GM21526 (cell line): ENCODE measurements around the gene IRAK3.
"Not testable (repeated sequence)": the region's sequence is repeated elsewhere in the genome, so short reads cannot be mapped to it uniquely, and the experiment has no call there.

Source experiments
- ATAC-seq: cut with Tn5 transposase; IDR thresholded peaks from one replicate; pipeline ENCODE4 v1.9.1; 2021; ENCODE audit warnings: moderate library complexity; ENCODE audit not compliant: unreplicated experiment, low FRiP score

The IRAK3 gene

GRCh38 chr12:66169221-66170170, 19.5 kb upstream of the IRAK3 start, which contains the start of gene TMBIM4:
Gene TMBIM4 (minus strand): TSS chr12:66169996. CDS start chr12:66169951, 45 bp downstream.
- peak; percentile 82 for ATAC-seq

GRCh38 chr12:66170606-66171005, 18.4 kb upstream of the IRAK3 start:
- ATAC-seq = no peak

GRCh38 chr12:66174391-66175325, 14.4 kb upstream of the IRAK3 start:
- not testable (repeated sequence) for ATAC-seq

GRCh38 chr12:66176105-66176900, 12.7 kb upstream of the IRAK3 start:
- ATAC-seq = no peak

GRCh38 chr12:66182956-66183355, 6.1 kb upstream of the IRAK3 start:
- ATAC-seq = no peak

- not testable (repeated sequence) for ATAC-seq
Measured at GRCh38 chr12:66184822-66185221, 4.2 kb upstream of the IRAK3 start.

GRCh38 chr12:66187036-66187435, 2.0 kb upstream of the IRAK3 start:
- no peak for ATAC-seq

GRCh38 chr12:66187821-66188220, 1.2 kb upstream of the IRAK3 start:
- no peak for ATAC-seq

- ATAC-seq = no peak
Measured at GRCh38 chr12:66189486-66189843, 451 bp downstream of the IRAK3 start.

- no peak for ATAC-seq
Measured at GRCh38 chr12:66189889-66190288, 875 bp downstream of the IRAK3 start.

- ATAC-seq = no peak
Measured at GRCh38 chr12:66190519-66191370, 1.7 kb downstream of the IRAK3 start.

GRCh38 chr12:66191547-66192126, 2.6 kb downstream of the IRAK3 start:
- no peak for ATAC-seq

GRCh38 chr12:66194122-66194521, 5.1 kb downstream of the IRAK3 start:
- no peak for ATAC-seq

GRCh38 chr12:66195242-66195641, 6.2 kb downstream of the IRAK3 start:
- ATAC-seq = no peak

- peak; percentile 85 for ATAC-seq
Measured at GRCh38 chr12:66196806-66197205, 7.8 kb downstream of the IRAK3 start.

- no peak for ATAC-seq
Measured at GRCh38 chr12:66197495-66197921, 8.5 kb downstream of the IRAK3 start.

GRCh38 chr12:66199141-66199540, 10.1 kb downstream of the IRAK3 start:
- no peak for ATAC-seq

GRCh38 chr12:66199831-66200509, 11.0 kb downstream of the IRAK3 start:
- ATAC-seq = no peak
